GM19035 (cell line): Measurements from ENCODE around the gene DENND2C.
"Not testable (repeated sequence)": the region's sequence is repeated elsewhere in the genome, so short reads cannot be mapped to it uniquely, and the experiment has no call there.

Experiments
- ATAC-seq: cut with Tn5 transposase; IDR thresholded peaks from one replicate; pipeline ENCODE4 v1.9.1; 2021; ENCODE audit not compliant: unreplicated experiment

Gene DENND2C

GRCh38 chr1:114609026-114609425, 60.8 kb downstream of the DENND2C start:
- ATAC-seq = no peak

- ATAC-seq = no peak
Observed at GRCh38 chr1:114607223-114607622, 62.6 kb downstream of the DENND2C start.

- no peak for ATAC-seq
Observed at GRCh38 chr1:114597949-114598348, 71.9 kb downstream of the DENND2C start.

GRCh38 chr1:114595602-114596001, 74.2 kb downstream of the DENND2C start:
- ATAC-seq = no peak

GRCh38 chr1:114594046-114594445, 75.8 kb downstream of the DENND2C start:
- ATAC-seq = no peak

- ATAC-seq = no peak
Observed at GRCh38 chr1:114589122-114589521, 80.7 kb downstream of the DENND2C start.

- no peak for ATAC-seq
Observed at GRCh38 chr1:114588196-114588689, 81.6 kb downstream of the DENND2C start.

GRCh38 chr1:114587203-114587991, 82.5 kb downstream of the DENND2C start:
- no peak for ATAC-seq

GRCh38 chr1:114586513-114587047, 83.3 kb downstream of the DENND2C start:
- no peak for ATAC-seq

GRCh38 chr1:114585231-114585630, 84.6 kb downstream of the DENND2C start:
- ATAC-seq = no peak

GRCh38 chr1:114581335-114582287, 88.2 kb downstream of the DENND2C start, which contains the start of gene BCAS2:
Gene BCAS2, minus strand, starts transcription at chr1:114581615. Its CDS starts 24 bp downstream, at chr1:114581591.
- peak; percentile 99 for ATAC-seq

- ATAC-seq = no peak
Observed at GRCh38 chr1:114574365-114574764, 95.5 kb downstream of the DENND2C start.

GRCh38 chr1:114564141-114564540, 105.7 kb downstream of the DENND2C start:
- no peak for ATAC-seq

GRCh38 chr1:114562978-114563510, 106.8 kb downstream of the DENND2C start:
- not testable (repeated sequence) for ATAC-seq

- no peak for ATAC-seq
Observed at GRCh38 chr1:114561333-114561732, 108.5 kb downstream of the DENND2C start.

- no peak for ATAC-seq
Observed at GRCh38 chr1:114559356-114559755, 110.5 kb downstream of the DENND2C start.

- ATAC-seq = no peak
Observed at GRCh38 chr1:114558544-114558943, 111.3 kb downstream of the DENND2C start.

- no peak for ATAC-seq
Observed at GRCh38 chr1:114554577-114554976, 115.3 kb downstream of the DENND2C start.

- ATAC-seq = no peak
Observed at GRCh38 chr1:114552106-114552639, 117.7 kb downstream of the DENND2C start.

- no peak for ATAC-seq
Observed at GRCh38 chr1:114551400-114551799, 118.4 kb downstream of the DENND2C start.

GRCh38 chr1:114550336-114550735, 119.5 kb downstream of the DENND2C start:
- no peak for ATAC-seq
